GM19328 (cell line): ENCODE data around the gene COX14.
"Not testable (repeated sequence)": the region's sequence is repeated elsewhere in the genome, so short reads cannot be mapped to it uniquely, and the experiment has no call there.

Experiments
- ATAC-seq: cut with Tn5 transposase; IDR thresholded peaks from one replicate; pipeline ENCODE4 v1.9.1; 2021; ENCODE audit warnings: mild to moderate bottlenecking, moderate library complexity; ENCODE audit not compliant: unreplicated experiment

Gene COX14

DNA sequence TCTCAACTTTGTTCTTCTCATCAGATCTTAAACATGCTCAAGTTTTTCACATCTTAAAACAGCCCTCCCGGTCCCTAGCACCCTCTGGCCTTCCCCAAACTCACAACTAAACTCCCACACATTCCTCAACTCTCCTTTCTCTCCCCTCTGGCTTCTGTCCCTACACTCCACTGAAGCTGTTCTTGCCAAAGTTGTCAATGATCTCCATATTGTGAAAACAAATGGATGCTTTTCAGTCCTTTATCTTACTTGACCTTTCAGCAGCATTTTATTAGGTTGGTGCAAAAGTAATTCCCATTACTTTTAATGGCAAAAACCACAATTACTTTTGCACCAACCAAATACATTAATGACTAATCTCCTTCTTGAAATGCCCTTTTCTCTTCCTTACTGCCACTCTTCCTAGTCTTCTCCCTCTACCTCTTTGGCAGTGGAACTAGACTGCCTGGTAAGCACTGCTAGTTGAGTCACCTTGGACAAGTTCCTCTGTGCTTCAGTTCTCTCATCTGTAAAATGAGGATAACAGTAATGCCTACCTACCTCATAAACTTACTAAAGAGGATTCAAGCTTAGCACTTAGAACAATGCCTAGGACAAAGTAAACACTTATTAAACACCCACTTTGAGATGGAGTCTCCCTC, 39.1 kb downstream of the COX14 start:
- no peak for ATAC-seq

DNA sequence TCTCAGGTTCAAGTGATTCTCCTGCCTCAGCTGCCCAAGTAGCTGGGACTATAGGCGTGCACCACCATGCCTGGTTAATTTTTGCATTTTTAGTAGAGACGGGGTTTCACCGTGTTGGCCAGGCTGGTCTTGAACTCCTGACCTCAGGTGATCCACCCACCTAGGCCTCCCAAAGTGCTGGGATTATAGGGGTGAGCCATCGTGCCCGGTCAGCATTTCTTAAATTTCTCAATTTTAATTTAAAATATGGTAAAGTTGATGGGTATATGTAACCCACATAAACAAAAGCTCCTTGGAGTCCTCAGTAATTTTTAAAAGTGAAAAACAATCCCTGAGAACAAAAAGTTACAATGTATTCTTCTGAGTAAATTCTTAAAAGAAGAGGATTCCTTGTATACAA, 42.9 kb downstream of the COX14 start:
- ATAC-seq = not testable (repeated sequence)

DNA sequence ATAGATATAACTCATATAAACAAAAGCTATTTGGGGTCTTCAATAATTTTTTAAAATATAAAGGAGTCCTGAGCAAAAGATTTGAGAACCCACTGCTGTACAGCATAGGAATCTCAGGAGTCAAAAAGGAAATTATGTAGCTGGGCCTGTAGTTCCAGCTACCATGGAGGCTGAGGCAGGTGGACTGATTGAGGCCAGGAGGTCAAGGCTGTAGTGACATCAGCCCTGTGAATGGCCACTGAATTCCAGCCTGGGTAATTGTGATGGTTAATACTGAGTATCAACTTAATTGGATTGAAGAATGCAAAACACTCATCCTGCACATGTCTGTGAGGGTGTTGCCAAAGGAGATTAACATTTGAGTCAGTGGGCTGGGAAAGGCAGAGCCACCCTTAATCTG, 44.6 kb downstream of the COX14 start:
- ATAC-seq = no peak

- no peak for ATAC-seq
Measured at GRCh38 chr12:50157259-50157658, 45.2 kb downstream of the COX14 start.

DNA sequence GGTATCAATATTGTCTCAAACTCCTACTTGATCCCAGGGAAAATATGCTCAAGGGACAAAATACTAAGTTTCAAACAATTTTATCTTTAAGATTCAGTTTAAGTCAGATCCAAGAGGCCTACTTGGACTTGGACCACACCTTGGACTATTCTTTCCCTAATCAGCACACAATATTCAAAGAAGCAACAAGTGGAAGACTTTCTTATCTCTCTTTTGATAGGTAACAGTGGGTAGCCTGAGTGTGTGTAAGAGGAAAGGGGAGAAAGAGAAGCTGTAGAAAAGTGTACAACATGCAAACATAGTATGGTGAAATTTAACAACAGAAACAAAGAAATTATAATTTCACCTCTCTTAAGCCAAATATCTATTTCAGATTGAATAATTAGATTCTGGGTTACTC, 48.6 kb downstream of the COX14 start:
- ATAC-seq = no peak

- no peak for ATAC-seq
Measured at GRCh38 chr12:50162230-50162629, 50.2 kb downstream of the COX14 start.

DNA sequence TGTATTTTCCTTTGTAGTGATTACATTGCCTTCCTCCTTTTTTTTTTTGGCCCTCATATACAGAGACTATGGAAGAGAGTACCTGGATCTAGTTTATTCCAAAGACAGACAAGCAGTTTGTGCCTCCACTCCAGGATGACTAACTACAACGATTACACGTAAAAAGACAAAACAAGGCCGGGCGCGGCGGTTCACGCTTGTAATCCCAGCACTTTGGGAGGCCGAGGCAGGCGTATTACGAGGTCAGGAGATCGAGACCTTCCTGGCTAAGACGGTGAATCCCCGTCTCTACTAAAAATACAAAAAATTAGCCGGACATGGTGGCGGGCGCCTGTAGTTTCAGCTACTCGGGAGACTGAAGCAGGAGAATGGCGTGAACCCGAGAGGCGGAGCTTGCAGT, 52.9 kb downstream of the COX14 start:
- no peak for ATAC-seq

- ATAC-seq = peak; percentile 22
Measured at GRCh38 chr12:50166799-50167048, 54.7 kb downstream of the COX14 start.

GRCh38 chr12:50167049-50167828, 55.2 kb downstream of the COX14 start, which contains the start of gene CERS5:
Gene CERS5, minus strand, starts transcription at chr12:50167369. Its CDS starts 72 bp downstream, at chr12:50167297.
- peak; percentile 97 for ATAC-seq
